Measurements from ENCODE around the gene NAT14. TPM values are rescaled to one million over a fixed set of nuclear protein-coding genes. Genes with fewer than 3 reads are reported as not detected.

Gene NAT14
- polyA plus RNA-seq, 2 of the 4 experiments (the other 2 are of a cell fraction), result 16.8 to 50.3 TPM

- 70% methylated on average over 20 of the region's 38 CpGs for WGBS (ENCODE audit: missing lambda C conversion rate)
- POLR2A ChIA-PET, result no interaction called here
- no peak for FAIRE-seq
Observed at GRCh38 chr19:55493645-55494171, 8.7 kb downstream of the NAT14 start.

DNA sequence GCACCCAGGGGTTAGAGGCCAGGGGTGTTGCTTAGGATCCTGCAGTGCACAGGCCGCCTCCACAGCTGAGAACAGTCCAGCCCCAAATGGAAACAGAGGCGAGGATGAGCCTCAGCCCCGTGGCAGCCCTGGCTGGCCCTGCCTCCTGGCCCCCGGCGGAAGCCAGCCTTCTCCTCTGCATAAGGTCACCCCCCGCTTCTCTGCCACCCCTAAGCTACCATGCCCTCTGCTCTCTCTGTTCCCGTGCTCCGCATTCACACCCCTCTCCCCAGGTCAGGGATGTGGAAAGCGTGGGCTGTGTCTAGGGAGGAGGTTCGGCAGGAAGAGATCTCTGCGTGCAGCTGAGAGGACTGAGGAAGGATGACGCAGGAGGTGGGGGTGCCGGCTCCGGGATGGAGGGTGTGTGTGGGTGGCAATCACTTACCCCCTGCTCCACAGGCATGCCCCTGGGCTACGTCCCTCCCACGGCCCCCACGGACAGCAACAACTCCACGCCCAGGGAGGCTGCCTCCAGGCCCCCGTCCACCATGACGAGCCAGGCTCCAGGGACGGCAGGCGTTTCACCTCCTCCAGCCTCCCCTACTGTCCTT is 9.3 kb downstream of the NAT14 start:
- Histone ChIP-seq H3K4me1 (peaks cover 26% of the 10 kb centered on the region; the same call in 2 of the 3 replicates), H3K27ac (no peak overlapping the region), H3K4me2 (no peak overlapping the region), H3K9me3 (no peaks in the 10 kb centered on the region), H3K4me3 (no peak overlapping the region)
- TF ChIP-seq FOXS1 (CRISPR knock-in tag; IDR thresholded peaks at IDR 0.05) (no peak), SREBF2 (IDR thresholded peaks at IDR 0.05) (no peak), SMC3 (IDR thresholded peaks at IDR 0.05) (no peak)
- DNase-seq (ENCODE audit: low read depth in 1 of 2, low spot score in 1 of 2) (no peak), FAIRE-seq (no peak), ATAC-seq (no peak)
- WGBS (ENCODE audit: missing lambda C conversion rate), result 71% methylated on average over 22 of the region's 22 CpGs
- ChIA-PET CTCF (interaction anchor here (1.0 to 17.3 kb wide), 8 partner anchors 9 to 353 kb away, joined by 3 to 219 read pairs (median 10); partner anchors contain the start of gene ZNF865), POLR2A (interaction anchor here (1.1 kb wide), 1 partner anchor 10 kb away, joined by 3 read pairs; no protein-coding TSS in a partner anchor)

More at GRCh38 chr19:55493645-55494171, 8.7 kb downstream of the NAT14 start:
- Histone ChIP-seq H3K27ac (peak overlapping the region in 1 of 2 experiments; percentile 22; a peak in 1 of 6 replicates), H3K4me1 (peaks cover 31% of the 10 kb centered on the region), H3K9me3 (no peaks in the 10 kb centered on the region), H3K4me3 (no peak overlapping the region), H3K4me2 (no peak overlapping the region)
- CTCF ChIA-PET, result interaction anchor here (1.0 to 17.3 kb wide), 10 partner anchors 10 to 353 kb away, joined by 3 to 219 read pairs (median 5); partner anchors contain the start of gene ZNF865
- ATAC-seq (no peak), DNase-seq (ENCODE audit: low read depth in 1 of 2, low spot score in 1 of 2) (no peak)
- TF ChIP-seq HEYL (CRISPR knock-in tag; IDR thresholded peaks at IDR 0.05) (no peak), ESRRA (IDR thresholded peaks at IDR 0.05; ENCODE audit: borderline replicate concordance, low read length) (no peak), NR3C1 (IDR thresholded peaks at IDR 0.05) (no peak), RNF2 (IDR thresholded peaks at IDR 0.05; ENCODE audit: borderline replicate concordance, low read depth) (no peak), RFX5 (IDR thresholded peaks at IDR 0.05) (no peak), NFE2L2 (conservative IDR thresholded peaks at IDR 0.05; ENCODE audit: low read length) (no peak), HES2 (IDR thresholded peaks at IDR 0.05) (no peak), FOSL2 (IDR thresholded peaks at IDR 0.05) (no peak), FOSL2 (CRISPR knock-in tag; IDR thresholded peaks at IDR 0.05) (no peak), SREBF2 (IDR thresholded peaks at IDR 0.05) (no peak), CEBPB (IDR thresholded peaks at IDR 0.05) (no peak)
- TF ChIP-seq, protein P1, sequence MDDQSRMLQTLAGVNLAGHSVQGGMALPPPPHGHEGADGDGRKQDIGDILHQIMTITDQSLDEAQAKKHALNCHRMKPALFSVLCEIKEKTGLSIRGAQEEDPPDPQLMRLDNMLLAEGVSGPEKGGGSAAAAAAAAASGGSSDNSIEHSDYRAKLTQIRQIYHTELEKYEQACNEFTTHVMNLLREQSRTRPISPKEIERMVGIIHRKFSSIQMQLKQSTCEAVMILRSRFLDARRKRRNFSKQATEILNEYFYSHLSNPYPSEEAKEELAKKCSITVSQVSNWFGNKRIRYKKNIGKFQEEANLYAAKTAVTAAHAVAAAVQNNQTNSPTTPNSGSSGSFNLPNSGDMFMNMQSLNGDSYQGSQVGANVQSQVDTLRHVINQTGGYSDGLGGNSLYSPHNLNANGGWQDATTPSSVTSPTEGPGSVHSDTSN (IDR thresholded peaks at IDR 0.05), result no peak
- TF ChIP-seq, protein P2, sequence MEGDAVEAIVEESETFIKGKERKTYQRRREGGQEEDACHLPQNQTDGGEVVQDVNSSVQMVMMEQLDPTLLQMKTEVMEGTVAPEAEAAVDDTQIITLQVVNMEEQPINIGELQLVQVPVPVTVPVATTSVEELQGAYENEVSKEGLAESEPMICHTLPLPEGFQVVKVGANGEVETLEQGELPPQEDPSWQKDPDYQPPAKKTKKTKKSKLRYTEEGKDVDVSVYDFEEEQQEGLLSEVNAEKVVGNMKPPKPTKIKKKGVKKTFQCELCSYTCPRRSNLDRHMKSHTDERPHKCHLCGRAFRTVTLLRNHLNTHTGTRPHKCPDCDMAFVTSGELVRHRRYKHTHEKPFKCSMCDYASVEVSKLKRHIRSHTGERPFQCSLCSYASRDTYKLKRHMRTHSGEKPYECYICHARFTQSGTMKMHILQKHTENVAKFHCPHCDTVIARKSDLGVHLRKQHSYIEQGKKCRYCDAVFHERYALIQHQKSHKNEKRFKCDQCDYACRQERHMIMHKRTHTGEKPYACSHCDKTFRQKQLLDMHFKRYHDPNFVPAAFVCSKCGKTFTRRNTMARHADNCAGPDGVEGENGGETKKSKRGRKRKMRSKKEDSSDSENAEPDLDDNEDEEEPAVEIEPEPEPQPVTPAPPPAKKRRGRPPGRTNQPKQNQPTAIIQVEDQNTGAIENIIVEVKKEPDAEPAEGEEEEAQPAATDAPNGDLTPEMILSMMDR (IDR thresholded peaks at IDR 0.05), result no peak

GRCh38 chr19:55495646-55496349 is 10.8 kb downstream of the NAT14 start:
- no peak for DNase-seq (ENCODE audit: low read depth in 1 of 2, low spot score in 1 of 2)
- ATAC-seq, result no peak
- H3K4me1 ChIP-seq, result peaks cover 19% of the 10 kb centered on the region; the same call in 2 of the 3 replicates
- ChIA-PET POLR2A (no interaction called here), CTCF (interaction anchor here (0.8 to 17.3 kb wide), 6 partner anchors 8 to 136 kb away, joined by 5 to 219 read pairs (median 24); no protein-coding TSS in a partner anchor)
- H3K4me3 ChIP-seq, result no peak overlapping the region
- WGBS (ENCODE audit: missing lambda C conversion rate), result 73% methylated on average over 11 of the region's 11 CpGs
- H3K27ac ChIP-seq, result no peak overlapping the region
- no peaks in the 10 kb centered on the region for H3K9me3 ChIP-seq
- FAIRE-seq, result no peak
- H3K4me2 ChIP-seq, result no peak overlapping the region
- TF ChIP-seq, protein P3, sequence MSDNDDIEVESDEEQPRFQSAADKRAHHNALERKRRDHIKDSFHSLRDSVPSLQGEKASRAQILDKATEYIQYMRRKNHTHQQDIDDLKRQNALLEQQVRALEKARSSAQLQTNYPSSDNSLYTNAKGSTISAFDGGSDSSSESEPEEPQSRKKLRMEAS (IDR thresholded peaks at IDR 0.05), result no peak
- TF ChIP-seq CEBPB (IDR thresholded peaks at IDR 0.05) (no peak), RAD21 (conservative IDR thresholded peaks at IDR 0.05 in 1 of 2, IDR thresholded peaks at IDR 0.05 in 1 of 2) (no peak), CBX8 (IDR thresholded peaks at IDR 0.05) (no peak), HOXB13 (CRISPR knock-in tag; IDR thresholded peaks at IDR 0.05; ENCODE audit: low read depth) (no peak), ELK1 (IDR thresholded peaks at IDR 0.05; ENCODE audit: low read depth, low read length) (no peak), NFE2L2 (conservative IDR thresholded peaks at IDR 0.05; ENCODE audit: low read length) (no peak), ATOH8 (CRISPR knock-in tag; IDR thresholded peaks at IDR 0.05; ENCODE audit: low read depth) (no peak), RARB (CRISPR knock-in tag; IDR thresholded peaks at IDR 0.05) (no peak), POLR2AphosphoS2 (conservative IDR thresholded peaks at IDR 0.05; ENCODE audit: low read length) (no peak), RNF2 (IDR thresholded peaks at IDR 0.05; ENCODE audit: borderline replicate concordance, low read depth) (no peak), KDM5A (IDR thresholded peaks at IDR 0.05) (no peak), FOSL2 (IDR thresholded peaks at IDR 0.05) (no peak), FOSL2 (CRISPR knock-in tag; IDR thresholded peaks at IDR 0.05) (no peak)
- TF ChIP-seq, protein P4, sequence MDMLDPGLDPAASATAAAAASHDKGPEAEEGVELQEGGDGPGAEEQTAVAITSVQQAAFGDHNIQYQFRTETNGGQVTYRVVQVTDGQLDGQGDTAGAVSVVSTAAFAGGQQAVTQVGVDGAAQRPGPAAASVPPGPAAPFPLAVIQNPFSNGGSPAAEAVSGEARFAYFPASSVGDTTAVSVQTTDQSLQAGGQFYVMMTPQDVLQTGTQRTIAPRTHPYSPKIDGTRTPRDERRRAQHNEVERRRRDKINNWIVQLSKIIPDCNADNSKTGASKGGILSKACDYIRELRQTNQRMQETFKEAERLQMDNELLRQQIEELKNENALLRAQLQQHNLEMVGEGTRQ (IDR thresholded peaks at IDR 0.05), result no peak
